ENCODE data around the gene CAMK1D.
"Not testable (repeated sequence)": the region's sequence is repeated elsewhere in the genome, so short reads cannot be mapped to it uniquely, and the experiment has no call there.

Gene CAMK1D

DNA sequence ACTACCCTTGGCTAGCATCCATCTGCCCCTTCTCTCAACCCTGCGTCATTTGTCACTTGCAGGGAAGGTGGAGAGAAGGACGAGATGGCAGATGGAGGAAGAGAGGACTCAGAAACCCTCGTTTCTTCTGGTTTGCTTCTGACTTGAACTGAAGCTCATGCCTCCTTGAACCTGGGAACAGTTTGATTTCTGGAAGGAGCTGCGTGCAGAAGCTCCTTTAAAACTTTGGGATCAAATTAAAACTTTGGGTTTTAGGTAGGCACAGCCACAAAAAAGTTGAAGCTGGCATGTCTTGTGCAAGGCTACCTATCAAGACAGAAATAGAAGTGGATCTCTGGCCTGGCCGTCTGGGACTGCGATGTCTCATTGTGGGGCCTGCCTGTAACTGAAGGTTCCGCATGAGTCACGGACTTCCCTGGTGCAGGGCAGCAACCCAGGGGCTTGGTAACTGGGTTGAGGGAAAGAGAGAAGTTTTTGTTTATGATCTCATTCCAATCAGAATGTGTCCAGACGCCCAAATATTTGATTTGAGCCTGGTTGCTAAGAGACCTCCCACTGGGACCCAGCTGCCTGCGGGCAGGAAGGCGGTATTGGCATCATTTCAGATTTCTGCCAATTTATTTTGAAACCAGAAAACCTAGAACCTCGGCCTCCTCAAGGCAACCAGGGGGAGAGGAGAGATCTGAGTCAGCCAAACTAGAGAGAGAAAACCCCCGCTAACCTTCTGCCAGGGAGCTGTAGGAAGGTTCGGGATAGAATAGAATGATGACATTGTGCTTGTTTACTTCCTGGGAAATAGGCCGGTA is 15.8 kb upstream of the CAMK1D start:
- DNase-seq (ENCODE audit: low read depth), result peak; percentile 2
- TF ChIP-seq, protein P1, sequence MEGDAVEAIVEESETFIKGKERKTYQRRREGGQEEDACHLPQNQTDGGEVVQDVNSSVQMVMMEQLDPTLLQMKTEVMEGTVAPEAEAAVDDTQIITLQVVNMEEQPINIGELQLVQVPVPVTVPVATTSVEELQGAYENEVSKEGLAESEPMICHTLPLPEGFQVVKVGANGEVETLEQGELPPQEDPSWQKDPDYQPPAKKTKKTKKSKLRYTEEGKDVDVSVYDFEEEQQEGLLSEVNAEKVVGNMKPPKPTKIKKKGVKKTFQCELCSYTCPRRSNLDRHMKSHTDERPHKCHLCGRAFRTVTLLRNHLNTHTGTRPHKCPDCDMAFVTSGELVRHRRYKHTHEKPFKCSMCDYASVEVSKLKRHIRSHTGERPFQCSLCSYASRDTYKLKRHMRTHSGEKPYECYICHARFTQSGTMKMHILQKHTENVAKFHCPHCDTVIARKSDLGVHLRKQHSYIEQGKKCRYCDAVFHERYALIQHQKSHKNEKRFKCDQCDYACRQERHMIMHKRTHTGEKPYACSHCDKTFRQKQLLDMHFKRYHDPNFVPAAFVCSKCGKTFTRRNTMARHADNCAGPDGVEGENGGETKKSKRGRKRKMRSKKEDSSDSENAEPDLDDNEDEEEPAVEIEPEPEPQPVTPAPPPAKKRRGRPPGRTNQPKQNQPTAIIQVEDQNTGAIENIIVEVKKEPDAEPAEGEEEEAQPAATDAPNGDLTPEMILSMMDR (IDR thresholded peaks at IDR 0.05; ENCODE audit: control insufficient read depth, extremely low read depth, insufficient read depth), result no peak
- no peak overlapping the region for H3K4me3 ChIP-seq (ENCODE audit: low read depth, low read length)

DNA sequence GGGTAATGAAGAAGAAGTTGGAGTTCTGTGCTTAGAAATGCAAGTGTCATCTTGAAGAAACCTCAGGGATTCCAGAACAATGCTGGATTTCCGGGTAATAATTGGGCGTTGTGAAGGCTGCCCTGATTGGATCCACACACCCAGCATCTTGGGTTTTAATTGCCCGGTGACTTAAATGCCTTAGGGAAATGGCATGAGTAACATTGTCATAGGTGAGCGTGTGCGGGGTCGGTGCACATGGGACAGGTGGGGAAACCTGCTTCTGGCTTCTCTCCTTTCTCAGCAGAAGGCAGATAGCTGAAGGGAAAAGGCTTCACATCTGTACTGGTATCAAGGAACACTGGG is 15.2 kb upstream of the CAMK1D start:
- DNase-seq (ENCODE audit: low read depth), result no peak
- no peak overlapping the region for H3K4me3 ChIP-seq (ENCODE audit: low read depth, low read length)
- TF ChIP-seq, protein P1 (IDR thresholded peaks at IDR 0.05; ENCODE audit: control insufficient read depth, extremely low read depth, insufficient read depth), result no peak

DNA sequence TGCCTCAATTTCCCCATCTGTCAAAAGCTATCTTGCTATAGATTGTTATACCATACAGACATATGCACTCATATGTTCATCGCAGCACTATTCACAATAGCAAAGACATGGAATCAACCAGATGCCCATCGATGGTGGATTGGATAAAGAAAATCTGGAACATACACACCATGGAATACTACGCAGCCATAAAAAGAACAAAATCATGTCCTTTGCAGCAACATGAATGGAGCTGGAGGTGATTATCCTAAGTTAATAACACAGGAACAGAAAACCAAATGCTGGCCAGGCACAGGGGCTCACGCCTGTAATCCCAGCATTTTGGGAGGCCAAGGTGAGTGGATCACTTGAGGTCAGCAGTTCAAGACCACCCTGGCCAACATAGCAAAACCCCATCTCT is 14.2 kb upstream of the CAMK1D start:
- DNase-seq (ENCODE audit: low read depth); H3K4me3 ChIP-seq (ENCODE audit: low read depth, low read length): not testable (repeated sequence)

DNA sequence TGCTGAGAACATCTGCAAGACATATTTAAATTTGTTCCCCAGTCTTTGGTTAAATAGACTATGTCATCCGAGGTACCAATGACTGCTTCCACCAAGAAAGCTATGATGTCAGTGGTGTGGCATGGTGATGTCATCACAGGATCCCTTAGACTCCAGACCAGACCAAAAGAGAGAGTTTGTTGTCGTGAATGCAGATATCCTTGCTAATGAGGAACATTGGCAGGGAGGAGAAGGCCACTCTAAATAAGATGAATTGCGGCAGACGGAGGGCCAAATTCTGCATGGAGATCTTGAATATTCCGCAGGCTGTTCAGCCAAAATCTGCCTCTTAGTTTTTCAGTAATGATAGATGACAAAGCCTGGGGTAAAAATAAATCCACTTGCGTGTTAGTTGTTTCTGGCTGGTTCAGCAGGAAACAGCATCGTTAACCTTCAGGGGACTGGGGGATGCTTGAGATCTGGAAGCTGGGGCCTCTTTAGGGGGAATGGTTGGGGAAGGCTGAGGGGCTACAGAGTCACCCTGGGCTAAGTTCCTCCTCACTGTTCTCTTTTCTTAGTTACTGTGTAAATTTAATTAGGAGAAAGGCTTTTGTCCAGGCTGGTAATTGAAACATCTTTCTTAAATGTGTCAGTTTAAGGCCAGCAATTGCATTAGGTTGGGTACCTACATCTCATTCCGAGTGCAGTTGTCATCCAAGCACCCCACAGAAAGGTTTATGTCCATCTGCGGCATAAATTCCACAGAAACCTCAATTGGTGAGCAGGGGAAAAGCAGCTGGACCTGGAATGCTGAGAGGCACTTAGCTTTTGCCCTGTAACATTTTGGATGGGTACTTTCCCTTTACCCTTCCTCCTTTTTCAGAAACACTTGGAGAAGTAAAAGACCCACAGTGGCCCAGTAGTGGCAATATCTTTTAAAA is 11.6 kb upstream of the CAMK1D start:
- no peak overlapping the region for H3K4me3 ChIP-seq (ENCODE audit: low read depth, low read length)
- DNase-seq (ENCODE audit: low read depth), result no peak
- TF ChIP-seq, protein P1 (IDR thresholded peaks at IDR 0.05; ENCODE audit: control insufficient read depth, extremely low read depth, insufficient read depth), result no peak

GRCh38 chr10:12338981-12339380 is 10.4 kb upstream of the CAMK1D start:
- TF ChIP-seq, protein P1 (IDR thresholded peaks at IDR 0.05; ENCODE audit: control insufficient read depth, extremely low read depth, insufficient read depth), result no peak
- DNase-seq (ENCODE audit: low read depth), result no peak

DNA sequence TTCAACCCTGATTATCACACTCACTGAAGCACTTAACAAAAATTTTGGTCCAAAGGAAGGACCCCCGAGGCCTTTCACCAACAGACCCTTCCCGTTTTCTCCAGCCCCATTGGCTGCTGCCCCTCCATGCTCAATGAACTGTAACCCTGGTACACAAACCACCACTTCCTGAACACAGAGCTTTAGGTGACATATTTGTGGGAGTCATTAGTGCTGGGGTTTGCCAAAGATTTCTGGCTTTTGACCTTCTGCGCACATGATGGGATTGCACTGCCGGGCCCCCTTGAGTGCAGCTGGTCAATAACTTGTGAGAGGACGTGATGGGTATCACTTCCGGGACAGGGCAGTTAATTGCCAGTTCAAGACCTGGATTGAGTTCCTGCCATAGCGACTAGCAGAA is 9.0 kb upstream of the CAMK1D start:
- H3K4me3 ChIP-seq (ENCODE audit: low read depth, low read length), result no peak overlapping the region
- TF ChIP-seq, protein P1 (IDR thresholded peaks at IDR 0.05; ENCODE audit: control insufficient read depth, extremely low read depth, insufficient read depth), result no peak
- no peak for DNase-seq (ENCODE audit: low read depth)

More at GRCh38 chr10:12338981-12339380, 10.4 kb upstream of the CAMK1D start:
- H3K4me3 ChIP-seq (ENCODE audit: low read depth, low read length), result no peak overlapping the region

DNA sequence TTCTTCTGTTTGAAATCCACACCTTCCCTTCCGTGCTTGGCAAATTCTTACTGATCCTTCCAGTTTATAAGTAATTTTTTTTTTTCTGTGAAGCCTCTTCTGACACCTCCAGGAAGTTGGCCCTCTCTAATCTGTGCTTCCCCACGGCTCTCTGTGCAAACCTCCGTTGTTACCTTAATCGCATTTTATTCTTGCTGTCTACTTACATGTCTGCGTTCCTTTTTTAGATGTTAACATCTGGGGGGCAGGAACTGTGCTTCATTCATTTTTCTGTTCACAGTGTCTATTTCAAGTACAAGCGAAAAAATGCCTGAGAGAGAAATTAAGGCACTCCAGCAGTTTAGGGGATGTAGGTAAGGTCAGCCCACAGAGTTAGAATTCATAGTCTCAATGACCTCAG is 8.4 kb upstream of the CAMK1D start:
- DNase-seq (ENCODE audit: low read depth), result no peak
- H3K4me3 ChIP-seq (ENCODE audit: low read depth, low read length), result no peak overlapping the region
- TF ChIP-seq, protein P1 (IDR thresholded peaks at IDR 0.05; ENCODE audit: control insufficient read depth, extremely low read depth, insufficient read depth), result no peak
